NCI-H2196 (cell line): ENCODE data around the gene CDK14.

ENCODE experiments used
- DNase-seq: peaks from one replicate; lab custom pipeline; 2025; ENCODE audit not compliant: unreplicated experiment; lab: John Stamatoyannopoulos, UW

The CDK14 gene

GRCh38 chr7:91039033-91039432, 442.9 kb downstream of the CDK14 start:
- DNase-seq = no peak

GRCh38 chr7:91041141-91041540, 445.0 kb downstream of the CDK14 start:
- DNase-seq = no peak

GRCh38 chr7:91041901-91042484, 445.9 kb downstream of the CDK14 start:
- no peak for DNase-seq

GRCh38 chr7:91043186-91043585, 447.1 kb downstream of the CDK14 start:
- DNase-seq = no peak

GRCh38 chr7:91043924-91044645, 448.0 kb downstream of the CDK14 start:
- no peak for DNase-seq

- DNase-seq = no peak
These were observed 449.5 kb downstream of the CDK14 start for GRCh38 chr7:91045606-91046005.

GRCh38 chr7:91046322-91047089, 450.4 kb downstream of the CDK14 start:
- no peak for DNase-seq

- DNase-seq = no peak
These were observed 451.5 kb downstream of the CDK14 start for GRCh38 chr7:91047636-91048035.

GRCh38 chr7:91050677-91051076, 454.6 kb downstream of the CDK14 start:
- DNase-seq = no peak

GRCh38 chr7:91051966-91052365, 455.8 kb downstream of the CDK14 start:
- DNase-seq = no peak

- DNase-seq = no peak
These were observed 458.3 kb downstream of the CDK14 start for GRCh38 chr7:91054374-91054773.

- no peak for DNase-seq
These were observed 459.1 kb downstream of the CDK14 start for GRCh38 chr7:91055219-91055618.

GRCh38 chr7:91062713-91063112, 466.6 kb downstream of the CDK14 start:
- no peak for DNase-seq

- no peak for DNase-seq
These were observed 467.9 kb downstream of the CDK14 start for GRCh38 chr7:91064052-91064451.

GRCh38 chr7:91064938-91065337, 468.8 kb downstream of the CDK14 start:
- DNase-seq = no peak

- DNase-seq = no peak
These were observed 470.5 kb downstream of the CDK14 start for GRCh38 chr7:91066627-91067026.

- DNase-seq = no peak
These were observed 471.1 kb downstream of the CDK14 start for GRCh38 chr7:91067242-91067641.

GRCh38 chr7:91068136-91068795, 472.1 kb downstream of the CDK14 start:
- DNase-seq = no peak

GRCh38 chr7:91069146-91069545, 473.0 kb downstream of the CDK14 start:
- DNase-seq = no peak

GRCh38 chr7:91079487-91079886, 483.4 kb downstream of the CDK14 start:
- no peak for DNase-seq

GRCh38 chr7:91080351-91080750, 484.2 kb downstream of the CDK14 start:
- no peak for DNase-seq

- no peak for DNase-seq
These were observed 485.9 kb downstream of the CDK14 start for GRCh38 chr7:91082038-91082437.
